ENCODE data around the gene HRC. TPM values are rescaled to one million over a fixed set of nuclear protein-coding genes. Genes with fewer than 3 reads are reported as not detected.
"Not testable (repeated sequence)": the region's sequence is repeated elsewhere in the genome, so short reads cannot be mapped to it uniquely, and the experiment has no call there.

The HRC gene
- total RNA-seq, 1 donor from 2014 or later: 1,040 TPM

DNA sequence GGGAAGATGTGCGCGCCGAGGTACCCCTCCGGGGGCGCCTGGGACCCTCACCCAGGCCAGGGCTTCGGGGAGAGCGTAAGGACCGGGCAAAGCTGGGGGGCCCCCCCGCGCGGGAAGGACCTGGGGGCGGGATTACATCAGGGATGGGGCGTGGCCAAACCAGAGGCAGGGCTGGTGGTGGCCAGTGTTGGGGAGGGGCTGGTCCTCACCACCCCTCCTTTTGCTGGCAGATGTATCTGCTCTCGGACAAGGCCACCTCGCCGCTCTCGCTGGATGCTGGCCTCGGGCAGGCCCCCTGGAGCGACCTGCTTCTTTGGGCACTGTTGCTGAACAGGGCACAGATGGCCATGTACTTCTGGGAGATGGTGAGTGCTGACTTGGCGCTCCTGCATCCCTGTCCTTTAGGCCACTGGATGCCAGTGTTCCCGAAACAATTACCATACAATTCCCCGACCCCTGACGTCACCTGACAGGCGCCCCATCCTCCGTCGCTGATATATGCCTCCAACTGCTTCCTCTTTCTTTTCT, 27.7 kb upstream of the HRC start:
- DNase-seq: no peak
- no peaks in the 10 kb centered on the region for H3K4me1 ChIP-seq
- intact Hi-C loops (cut with micrococcal nuclease): no loop called here
- TF ChIP-seq, protein P1, sequence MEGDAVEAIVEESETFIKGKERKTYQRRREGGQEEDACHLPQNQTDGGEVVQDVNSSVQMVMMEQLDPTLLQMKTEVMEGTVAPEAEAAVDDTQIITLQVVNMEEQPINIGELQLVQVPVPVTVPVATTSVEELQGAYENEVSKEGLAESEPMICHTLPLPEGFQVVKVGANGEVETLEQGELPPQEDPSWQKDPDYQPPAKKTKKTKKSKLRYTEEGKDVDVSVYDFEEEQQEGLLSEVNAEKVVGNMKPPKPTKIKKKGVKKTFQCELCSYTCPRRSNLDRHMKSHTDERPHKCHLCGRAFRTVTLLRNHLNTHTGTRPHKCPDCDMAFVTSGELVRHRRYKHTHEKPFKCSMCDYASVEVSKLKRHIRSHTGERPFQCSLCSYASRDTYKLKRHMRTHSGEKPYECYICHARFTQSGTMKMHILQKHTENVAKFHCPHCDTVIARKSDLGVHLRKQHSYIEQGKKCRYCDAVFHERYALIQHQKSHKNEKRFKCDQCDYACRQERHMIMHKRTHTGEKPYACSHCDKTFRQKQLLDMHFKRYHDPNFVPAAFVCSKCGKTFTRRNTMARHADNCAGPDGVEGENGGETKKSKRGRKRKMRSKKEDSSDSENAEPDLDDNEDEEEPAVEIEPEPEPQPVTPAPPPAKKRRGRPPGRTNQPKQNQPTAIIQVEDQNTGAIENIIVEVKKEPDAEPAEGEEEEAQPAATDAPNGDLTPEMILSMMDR (IDR thresholded peaks at IDR 0.05; ENCODE audit: borderline replicate concordance): no peak
- H3K27me3 ChIP-seq (ENCODE audit: low read depth): no peaks in the 10 kb centered on the region
- H3K36me3 ChIP-seq: peaks cover 84% of the 10 kb centered on the region
- H3K4me3 ChIP-seq: no peak overlapping the region
- H3K27ac ChIP-seq (replicated peaks): no peak overlapping the region
- H3K9me3 ChIP-seq (replicated peaks): peaks cover 11% of the 10 kb centered on the region

DNA sequence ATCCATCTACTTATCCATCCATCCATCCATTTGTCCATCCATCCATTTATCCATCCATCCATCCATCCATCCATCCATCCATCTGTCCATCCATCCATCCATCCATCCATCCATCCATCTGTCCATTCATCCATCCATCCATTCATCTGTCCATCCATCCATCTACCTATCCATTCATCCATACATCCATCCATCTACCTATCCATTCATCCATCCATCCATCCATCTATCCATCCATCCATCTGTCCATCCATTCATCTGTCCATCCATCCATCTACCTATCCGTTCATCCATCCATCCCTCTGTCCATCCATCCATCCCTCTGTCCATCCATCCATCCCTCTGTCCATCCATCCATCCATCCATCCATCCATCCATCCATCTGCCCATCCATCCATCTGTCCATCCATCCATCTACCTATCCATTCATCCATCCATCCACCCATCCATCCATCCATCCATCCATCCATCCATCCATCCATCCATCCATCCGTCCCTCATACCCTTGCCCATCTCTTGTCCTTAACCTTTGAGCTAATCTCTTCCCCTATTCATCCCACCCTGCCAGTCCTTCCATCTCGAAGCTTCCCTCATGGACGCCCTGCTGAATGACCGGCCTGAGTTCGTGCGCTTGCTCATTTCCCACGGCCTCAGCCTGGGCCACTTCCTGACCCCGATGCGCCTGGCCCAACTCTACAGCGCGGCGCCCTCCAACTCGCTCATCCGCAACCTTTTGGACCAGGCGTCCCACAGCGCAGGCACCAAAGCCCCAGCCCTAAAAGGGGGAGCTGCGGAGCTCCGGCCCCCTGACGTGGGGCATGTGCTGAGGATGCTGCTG, 27.0 kb upstream of the HRC start:
- H3K27ac ChIP-seq (replicated peaks); H3K4me1 ChIP-seq; H3K4me3 ChIP-seq; H3K27me3 ChIP-seq (ENCODE audit: low read depth); DNase-seq; intact Hi-C loops (cut with micrococcal nuclease): not testable (repeated sequence)
- Histone ChIP-seq H3K36me3 (peaks cover 85% of the 10 kb centered on the region), H3K9me3 (replicated peaks) (peaks cover 11% of the 10 kb centered on the region)

DNA sequence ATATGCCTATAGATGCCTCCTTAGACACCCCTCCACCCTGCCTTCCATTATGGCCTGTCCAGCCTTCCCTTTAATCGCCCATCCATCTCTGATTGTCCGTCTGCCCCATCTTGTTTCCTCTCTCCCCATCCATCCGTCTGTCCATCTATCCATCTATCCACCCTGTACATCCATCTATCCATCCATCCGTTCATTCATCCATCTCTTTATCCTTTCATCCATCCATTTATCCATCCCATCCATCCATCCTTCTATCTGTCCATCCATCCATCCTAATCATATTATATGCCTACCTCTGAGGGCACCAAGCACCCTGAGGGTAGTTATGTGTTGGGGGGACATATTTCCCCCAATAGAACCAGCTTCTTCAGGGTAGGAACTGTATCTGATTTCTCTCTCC, 25.5 kb upstream of the HRC start:
- Histone ChIP-seq H3K27ac (replicated peaks) (no peak overlapping the region), H3K27me3 (ENCODE audit: low read depth) (no peaks in the 10 kb centered on the region), H3K4me3 (no peak overlapping the region), H3K4me1 (no peaks in the 10 kb centered on the region), H3K9me3 (replicated peaks) (peaks cover 11% of the 10 kb centered on the region), H3K36me3 (peaks cover 77% of the 10 kb centered on the region)
- TF ChIP-seq, protein P1 (IDR thresholded peaks at IDR 0.05; ENCODE audit: borderline replicate concordance): no peak
- intact Hi-C loops (cut with micrococcal nuclease): no loop called here
- no peak for DNase-seq

DNA sequence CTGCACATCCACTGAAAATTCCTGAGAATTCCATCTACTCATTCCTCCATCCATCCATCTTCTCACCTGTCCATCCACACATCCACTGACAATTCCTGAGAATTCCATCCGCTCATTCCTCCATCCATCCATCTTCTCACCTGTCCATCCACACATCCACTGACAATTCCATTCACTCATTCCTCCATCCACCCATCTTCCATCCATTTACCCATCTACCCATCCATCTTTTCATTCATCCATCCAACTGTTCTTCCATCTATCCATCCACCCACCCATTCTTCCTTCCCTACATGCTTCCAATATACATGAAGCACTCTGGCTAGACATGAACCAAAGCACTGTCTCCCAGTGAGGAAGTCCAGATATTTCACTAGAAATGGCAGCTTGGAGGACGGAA, 18.0 kb upstream of the HRC start:
- H3K27ac ChIP-seq (replicated peaks): no peak overlapping the region
- no peak overlapping the region for H3K4me3 ChIP-seq
- DNase-seq: no peak
- no peaks in the 10 kb centered on the region for H3K4me1 ChIP-seq
- no peaks in the 10 kb centered on the region for H3K27me3 ChIP-seq (ENCODE audit: low read depth)
- no peaks in the 10 kb centered on the region for H3K9me3 ChIP-seq (replicated peaks)
- intact Hi-C loops (cut with micrococcal nuclease): no loop called here
- TF ChIP-seq, protein P1 (IDR thresholded peaks at IDR 0.05; ENCODE audit: borderline replicate concordance): no peak
- peaks cover 81% of the 10 kb centered on the region for H3K36me3 ChIP-seq

DNA sequence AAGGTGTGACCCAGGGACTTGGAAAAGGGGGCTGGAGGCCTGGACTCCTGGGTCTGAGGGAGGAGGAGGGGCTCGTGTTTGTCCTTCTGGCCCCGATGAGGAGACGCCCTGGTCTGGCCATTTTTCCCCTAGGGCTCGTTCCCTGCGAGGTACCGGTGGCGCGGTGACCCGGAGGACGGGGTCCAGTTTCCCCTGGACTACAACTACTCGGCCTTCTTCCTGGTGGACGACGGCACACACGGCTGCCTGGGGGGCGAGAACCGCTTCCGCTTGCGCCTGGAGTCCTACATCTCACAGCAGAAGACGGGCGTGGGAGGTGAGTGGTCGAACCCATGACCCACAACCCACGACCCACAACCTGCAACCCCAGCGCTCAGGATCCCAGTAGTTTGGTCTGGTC, 13.2 kb upstream of the HRC start:
- TF ChIP-seq, protein P1 (IDR thresholded peaks at IDR 0.05; ENCODE audit: borderline replicate concordance): no peak
- intact Hi-C loops (cut with micrococcal nuclease): no loop called here
- no peaks in the 10 kb centered on the region for H3K9me3 ChIP-seq (replicated peaks)
- H3K27ac ChIP-seq (replicated peaks): no peak overlapping the region
- DNase-seq: no peak
- H3K36me3 ChIP-seq: peaks cover 56% of the 10 kb centered on the region
- H3K27me3 ChIP-seq (ENCODE audit: low read depth): no peaks in the 10 kb centered on the region
- no peak overlapping the region for H3K4me3 ChIP-seq
- H3K4me1 ChIP-seq: peaks cover 28% of the 10 kb centered on the region

DNA sequence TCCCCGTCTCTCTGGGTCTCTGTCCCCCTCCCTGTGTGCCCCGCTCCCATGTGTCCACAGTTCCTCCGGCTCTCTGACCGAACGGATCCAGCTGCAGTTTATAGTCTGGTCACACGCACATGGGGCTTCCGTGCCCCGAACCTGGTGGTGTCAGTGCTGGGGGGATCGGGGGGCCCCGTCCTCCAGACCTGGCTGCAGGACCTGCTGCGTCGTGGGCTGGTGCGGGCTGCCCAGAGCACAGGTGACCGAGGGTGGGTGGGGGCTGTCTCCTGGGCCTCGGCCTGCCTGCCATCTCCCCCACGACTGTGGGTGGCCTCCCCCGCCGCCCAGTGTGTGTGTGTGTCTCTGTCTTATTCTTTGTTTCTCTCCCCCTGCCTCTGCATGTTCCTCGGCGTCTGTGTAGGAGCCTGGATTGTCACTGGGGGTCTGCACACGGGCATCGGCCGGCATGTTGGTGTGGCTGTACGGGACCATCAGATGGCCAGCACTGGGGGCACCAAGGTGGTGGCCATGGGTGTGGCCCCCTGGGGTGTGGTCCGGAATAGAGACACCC, 12.7 kb upstream of the HRC start:
- DNase-seq: no peak
- peaks cover 51% of the 10 kb centered on the region for H3K36me3 ChIP-seq
- intact Hi-C loops (cut with micrococcal nuclease): no loop called here

More for the DNA sequence above, 12.7 kb upstream of the HRC start:
- H3K9me3 ChIP-seq (replicated peaks): no peaks in the 10 kb centered on the region
- H3K4me1 ChIP-seq: peaks cover 31% of the 10 kb centered on the region
- no peak overlapping the region for H3K27ac ChIP-seq (replicated peaks)
- no peaks in the 10 kb centered on the region for H3K27me3 ChIP-seq (ENCODE audit: low read depth)
- TF ChIP-seq, protein P1 (IDR thresholded peaks at IDR 0.05; ENCODE audit: borderline replicate concordance): no peak
- no peak overlapping the region for H3K4me3 ChIP-seq
